HepG2 (cell line): ENCODE measurements around the gene ENO2. TPM values are rescaled to one million over a fixed set of nuclear protein-coding genes. Genes with fewer than 3 reads are reported as not detected.

ENCODE experiments used
- AKAP8 ChIP-seq: sonication (generic); formaldehyde crosslinking; IDR thresholded peaks from 2 replicates; pipeline ENCODE4 v1.5.1; 2020; ENCODE audit warnings: mild to moderate bottlenecking, missing genetic modification reagents
- DDIT3 ChIP-seq: sonication (generic); formaldehyde crosslinking; IDR thresholded peaks from 2 replicates; pipeline ENCODE4 v1.4.0; 2020; ENCODE audit warnings: mild to moderate bottlenecking, missing genetic modification reagents
- FOXC1 ChIP-seq: sonication (generic); formaldehyde crosslinking; IDR thresholded peaks from 2 replicates; pipeline ENCODE4 v1.8.0; 2022; ENCODE audit warnings: mild to moderate bottlenecking, missing genetic modification reagents, borderline replicate concordance
- HNRNPL ChIP-seq: fragments of 200-400 bp; formaldehyde crosslinking; IDR thresholded peaks from 2 replicates; pipeline ENCODE4 v1.6.1; 2017; ENCODE audit warnings: mild to moderate bottlenecking, low read depth, low read length
- HOXA3 ChIP-seq: sonication (generic); formaldehyde crosslinking; IDR thresholded peaks from 2 replicates; pipeline ENCODE4 v1.5.0; 2020; ENCODE audit warnings: missing genetic modification reagents
- KLF6 ChIP-seq: IDR thresholded peaks from 2 replicates; pipeline ENCODE4 v1.8.0; 2016; ENCODE audit warnings: missing biosample characterization, missing genetic modification reagents
- MEIS2 ChIP-seq: sonication (generic); formaldehyde crosslinking; IDR thresholded peaks from 2 replicates; pipeline ENCODE4 v1.9.0; 2021; ENCODE audit warnings: mild to moderate bottlenecking, missing genetic modification reagents
- MXD1 ChIP-seq: sonication (generic); formaldehyde crosslinking; IDR thresholded peaks from 2 replicates; pipeline ENCODE4 v1.4.0; 2020; ENCODE audit warnings: mild to moderate bottlenecking, missing genetic modification reagents
- NONO ChIP-seq, 2 experiments: fragments of 450-650 bp in 1 of 2; sonication (generic) in 1 of 2; formaldehyde crosslinking in 1 of 2; IDR thresholded peaks in 1 of 2; conservative IDR thresholded peaks in 1 of 2; 2 replicates each; pipeline versions ENCODE4 v1.6.1 to v1.8.0; 2017 to 2022; ENCODE audit warnings: mild to moderate bottlenecking in 1 of 2, missing genetic modification reagents in 1 of 2, moderate library complexity in 1 of 2
- PHF21A ChIP-seq: sonication (generic); formaldehyde crosslinking; IDR thresholded peaks from 2 replicates; pipeline ENCODE4 v1.5.0; 2020; ENCODE audit warnings: mild to moderate bottlenecking, missing genetic modification reagents
- PITX1 ChIP-seq: sonication (generic); formaldehyde crosslinking; IDR thresholded peaks from 2 replicates; pipeline ENCODE4 v1.5.1; 2020; ENCODE audit warnings: mild to moderate bottlenecking, missing genetic modification reagents
- PLRG1 ChIP-seq: fragments of 450-650 bp; conservative IDR thresholded peaks from 2 replicates; pipeline ENCODE4 v1.6.1; 2016
- SNRNP70 ChIP-seq: fragments of 200-400 bp; formaldehyde crosslinking; IDR thresholded peaks from 2 replicates; pipeline ENCODE4 v1.6.1; 2017; ENCODE audit warnings: mild to moderate bottlenecking, low read depth, low read length, moderate library complexity
- SP1 ChIP-seq, 2 experiments: fragments of 450-650 bp in 1 of 2; sonication (generic) in 1 of 2; formaldehyde crosslinking in 1 of 2; IDR thresholded peaks; 2 replicates each; pipeline versions ENCODE4 v1.4.0 to v1.6.1; 2016 to 2020; ENCODE audit warnings: missing genetic modification reagents in 1 of 2
- TFAP4 ChIP-seq: sonication (generic); IDR thresholded peaks from 2 replicates; pipeline ENCODE4 v1.6.1; 2016; ENCODE audit warnings: low read depth, borderline replicate concordance
- THAP9 ChIP-seq: sonication (generic); formaldehyde crosslinking; IDR thresholded peaks from 2 replicates; pipeline ENCODE4; 2020; ENCODE audit warnings: missing genetic modification reagents, mild to moderate bottlenecking, borderline replicate concordance
- ZNF124 ChIP-seq: sonication (generic); formaldehyde crosslinking; IDR thresholded peaks from 2 replicates; pipeline ENCODE4 v1.4.0; 2020; ENCODE audit warnings: missing genetic modification reagents
- ZNF512 ChIP-seq: sonication (generic); formaldehyde crosslinking; IDR thresholded peaks from 2 replicates; pipeline ENCODE4 v1.4.0; 2020; ENCODE audit warnings: mild to moderate bottlenecking, missing genetic modification reagents
- ZNF530 ChIP-seq: sonication (generic); formaldehyde crosslinking; IDR thresholded peaks from 2 replicates; pipeline ENCODE4 v1.5.0; 2020; ENCODE audit warnings: low read depth, mild to moderate bottlenecking, missing genetic modification reagents
- ZNF567 ChIP-seq: sonication (generic); formaldehyde crosslinking; IDR thresholded peaks from 2 replicates; pipeline ENCODE4 v1.8.1; 2023; ENCODE audit warnings: mild to moderate bottlenecking, missing genetic modification reagents, borderline replicate concordance
- ZNF777 ChIP-seq: sonication (generic); formaldehyde crosslinking; IDR thresholded peaks from 2 replicates; pipeline ENCODE4 v1.4.0; 2020; ENCODE audit warnings: missing genetic modification reagents
- ZNF841 ChIP-seq: sonication (generic); formaldehyde crosslinking; IDR thresholded peaks from 2 replicates; pipeline ENCODE4 v1.8.1; 2023; ENCODE audit warnings: missing genetic modification reagents, borderline replicate concordance
- polyA plus RNA-seq, 8 experiments: library from polyadenylated mRNA; depleted of rRNA in 3 of 8; stranded (reverse) in 7 of 8; unstranded in 1 of 8; fragments of >200 nt; fragmentation: Illumina TruSeq in 4 of 8; extraction: Trizol in 4 of 8; gene quantifications; 2 replicates each; pipeline versions ENCODE4 v1.2.1 to v1.2.3, GENCODE V29; 2011 to 2016; ENCODE audit warnings: low read depth in 4 of 8, missing spikeins in 1 of 8, mixed read lengths in 1 of 8; ENCODE audit not compliant: insufficient read depth in 1 of 8
- total RNA-seq, 5 experiments: library from RNA; depleted of rRNA; stranded (reverse); fragments of >200 nt; fragmentation: Illumina TruSeq; extraction: Trizol; gene quantifications; 2 replicates each; pipeline ENCODE4 v1.2.3, GENCODE V29; 2016; ENCODE audit warnings: low read depth in 1 of 5

The ENO2 gene
- total and polyA plus RNA-seq, 2 of the 13 experiments (the other 11 are each of a cell fraction or from before 2014, with no cell fraction given): 19.3 to 136 TPM

GRCh38 chr12:6927379-6928021, 13.1 kb downstream of the ENO2 start, which contains the start of gene ATN1 (continued):
- TF ChIP-seq SP1 (IDR thresholded peaks at IDR 0.05) (no peak), SP1 (CRISPR knock-in tag; IDR thresholded peaks at IDR 0.05) (no peak), THAP9 (CRISPR knock-in tag) (no peak), MEIS2 (CRISPR knock-in tag) (no peak), ZNF777 (CRISPR knock-in tag) (no peak; the same call in 1 of the 2 replicates), ZNF530 (CRISPR knock-in tag) (no peak), KLF6 (CRISPR knock-in tag) (peak; percentile 44; the same call in 1 of the 2 replicates), PITX1 (CRISPR knock-in tag) (no peak), NONO (IDR thresholded peaks at IDR 0.05) (no peak), NONO (CRISPR knock-in tag; conservative IDR thresholded peaks at IDR 0.05) (peak; percentile 75), DDIT3 (no peak), MXD1 (CRISPR knock-in tag) (no peak), ZNF567 (CRISPR knock-in tag) (no peak), PHF21A (CRISPR knock-in tag) (no peak), HNRNPL (no peak), ZNF124 (CRISPR knock-in tag) (no peak), PLRG1 (no peak), FOXC1 (CRISPR knock-in tag) (no peak), SNRNP70 (no peak), ZNF512 (CRISPR knock-in tag) (no peak), ZNF841 (no peak), TFAP4 (no peak), HOXA3 (CRISPR knock-in tag) (0 out of 2 replicates have a peak, but pooled peaks have one; percentile 12), AKAP8 (CRISPR knock-in tag) (no peak)
